Daoy (cell line): ENCODE measurements around the gene KIF1C. TPM values are rescaled to one million over a fixed set of nuclear protein-coding genes. Genes with fewer than 3 reads are reported as not detected.
"Not testable (repeated sequence)": the region's sequence is repeated elsewhere in the genome, so short reads cannot be mapped to it uniquely, and the experiment has no call there.

Source experiments
- DNase-seq: peaks from one replicate; pipeline ENCODE4 v3.0.0-alpha.2; 2015; ENCODE audit warnings: low read depth
- total RNA-seq: library from RNA; depleted of rRNA; stranded (reverse); fragments of >200 nt; shearing (Covaris generic); gene quantifications from 2 replicates; pipeline ENCODE4 v1.2.3, GENCODE V29; 2014; rRNA removed

Gene KIF1C
- total RNA-seq, 1 experiment from 2014 or later: 32.3 TPM

DNA sequence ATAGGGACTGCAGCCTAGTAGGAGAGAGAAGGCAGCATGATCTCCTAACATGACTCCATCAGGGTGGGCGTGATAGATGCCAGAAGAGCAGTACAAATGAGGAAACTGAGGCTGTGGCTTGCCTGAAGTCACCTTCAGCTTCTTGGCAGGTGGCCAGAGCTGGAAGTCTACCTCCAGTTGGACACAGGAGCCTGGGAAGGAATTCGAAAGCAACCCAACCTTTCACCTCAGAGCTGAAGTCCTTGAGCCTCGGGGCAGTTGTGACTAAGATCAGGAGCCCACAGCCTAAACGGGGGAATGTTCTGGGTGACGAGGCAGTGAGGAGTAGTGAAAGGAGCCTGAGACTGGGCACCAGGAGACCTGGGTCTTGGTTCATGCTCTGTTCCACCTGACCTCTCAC lies 46.9 kb downstream of the KIF1C start:
- DNase-seq: no peak

DNA sequence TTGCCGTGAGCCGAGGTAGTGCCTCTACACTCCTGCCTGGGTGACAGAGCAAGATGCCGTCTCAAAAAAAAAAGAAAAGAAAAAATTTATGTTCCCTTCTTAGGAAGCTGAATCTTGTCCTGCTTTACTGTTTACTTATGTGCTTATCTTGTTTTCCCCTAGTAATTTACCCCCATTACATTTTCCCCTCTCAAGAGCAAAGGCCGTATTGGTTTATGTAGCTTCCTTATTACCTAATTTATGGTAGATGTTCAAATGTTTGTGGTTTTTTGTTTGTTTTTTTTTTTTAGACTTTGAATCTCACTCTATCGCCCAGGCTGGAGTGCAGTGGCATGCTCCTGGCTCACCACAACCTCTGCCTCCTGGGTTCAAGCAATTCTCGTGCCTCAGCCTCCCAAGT lies 47.7 kb downstream of the KIF1C start:
- no peak for DNase-seq

- no peak for DNase-seq
Observed at GRCh38 chr17:5047446-5047845, 49.7 kb downstream of the KIF1C start.

DNA sequence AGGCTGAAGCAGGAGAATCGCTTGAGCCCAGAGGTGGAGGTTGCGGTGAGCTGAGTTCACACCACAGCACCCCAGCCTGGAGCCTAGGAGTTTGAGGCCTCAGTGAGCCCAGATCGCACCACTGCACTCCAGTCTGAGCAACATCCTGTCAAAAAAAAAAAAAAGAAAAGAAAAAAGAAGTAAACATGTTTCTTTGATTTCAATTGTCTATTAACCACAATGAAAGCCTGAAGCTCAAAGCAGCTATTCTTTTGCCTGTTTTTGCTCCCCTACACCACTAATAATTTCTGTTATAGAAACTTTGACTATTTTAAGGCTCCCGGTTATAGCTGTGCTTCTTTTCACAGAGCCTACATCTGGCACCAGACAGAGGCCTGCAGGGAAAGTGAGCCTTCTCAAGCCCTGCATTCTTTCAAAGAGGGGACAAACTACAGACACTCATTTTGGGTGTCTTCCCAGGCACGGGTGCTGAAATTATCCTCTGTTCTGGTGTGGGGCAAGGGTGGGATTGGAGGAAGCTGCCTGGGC lies 51.6 kb downstream of the KIF1C start:
- no peak for DNase-seq

- no peak for DNase-seq
Observed at GRCh38 chr17:5050278-5050677, 52.5 kb downstream of the KIF1C start.

DNA sequence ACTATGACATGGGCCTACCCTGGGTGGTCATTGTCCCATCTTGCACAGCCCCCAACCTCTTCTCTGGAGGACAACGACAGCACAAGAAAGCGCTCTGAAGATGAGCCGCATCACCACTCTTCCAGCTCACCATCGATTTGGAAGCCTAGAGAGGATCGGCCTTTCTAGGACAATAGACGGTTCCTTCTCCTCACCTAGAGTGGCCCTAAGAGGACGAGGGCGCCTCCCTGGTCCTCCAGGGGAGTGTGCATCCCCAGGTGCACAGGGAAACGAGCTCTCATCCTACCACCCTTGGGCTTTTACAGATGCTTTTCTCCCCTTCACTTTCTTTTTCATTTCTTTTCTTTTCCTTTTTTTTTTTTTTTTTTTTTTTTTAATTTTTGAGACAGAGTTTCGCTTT lies 57.8 kb downstream of the KIF1C start:
- no peak for DNase-seq

GRCh38 chr17:5065227-5065744 lies 67.5 kb downstream of the KIF1C start:
- DNase-seq: no peak

DNA sequence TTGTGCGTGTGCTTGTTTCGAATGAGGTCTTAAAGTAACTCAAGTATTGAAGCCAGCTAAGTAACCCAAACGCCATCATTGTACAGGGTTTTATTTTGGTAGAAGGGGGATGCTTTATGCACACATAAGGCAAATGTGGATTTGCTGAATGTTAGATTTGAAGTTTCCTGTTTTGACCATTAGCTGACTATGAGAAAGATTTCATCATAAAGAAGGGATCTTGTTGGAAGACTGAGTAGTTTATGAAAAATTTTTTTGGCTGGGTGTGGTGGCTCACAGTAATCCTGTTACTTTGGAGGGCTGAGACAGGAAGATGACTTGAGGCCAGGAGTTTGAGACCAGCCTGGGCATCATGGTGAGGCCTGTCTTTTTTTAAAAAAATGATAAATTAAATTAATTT lies 70.5 kb downstream of the KIF1C start:
- no peak for DNase-seq

- no peak for DNase-seq
Observed at GRCh38 chr17:5069724-5070123, 72.0 kb downstream of the KIF1C start.

DNA sequence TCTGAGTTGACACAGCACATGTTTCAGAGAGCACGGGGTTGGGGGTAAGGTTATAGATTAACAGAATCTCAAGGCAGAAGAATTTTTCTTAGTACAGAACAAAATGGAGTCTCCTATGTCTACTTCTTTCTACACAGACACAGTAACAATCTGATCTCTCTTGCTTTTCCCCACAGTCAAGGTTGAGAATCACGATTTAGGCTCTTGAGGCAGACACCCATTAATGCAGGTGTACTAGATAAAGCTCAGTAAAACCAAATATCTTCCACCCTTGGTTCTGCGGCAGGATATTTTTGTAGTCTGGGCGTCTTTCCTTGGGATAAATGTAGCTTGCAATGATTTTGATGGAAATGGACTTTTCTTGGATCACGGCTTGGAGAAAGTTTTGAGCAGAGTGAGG lies 77.7 kb downstream of the KIF1C start:
- DNase-seq: not testable (repeated sequence)

- not testable (repeated sequence) for DNase-seq
Observed at GRCh38 chr17:5077275-5077674, 79.5 kb downstream of the KIF1C start.

- DNase-seq: no peak
Observed at GRCh38 chr17:5077781-5078105, 80.0 kb downstream of the KIF1C start.

Other genes starting within 250 kb of the KIF1C start
- not detected in 2 replicates for gene TM4SF5, start 226.1 kb upstream of the KIF1C start, total RNA-seq
- gene VMO1, start 211.6 kb upstream of the KIF1C start, total RNA-seq: not detected in 2 replicates
- not detected in 2 replicates for gene GLTPD2, start 209.0 kb upstream of the KIF1C start, total RNA-seq
- 361 and 379 TPM in 2 replicates for gene PSMB6, start 201.8 kb upstream of the KIF1C start, total RNA-seq
- gene PLD2, start 190.8 kb upstream of the KIF1C start, total RNA-seq: 3.7 and 9.2 TPM in 2 replicates
- gene MINK1, start 164.6 kb upstream of the KIF1C start, total RNA-seq: 10.8 and 13.8 TPM in 2 replicates
- gene C17orf107, start 98.4 kb upstream of the KIF1C start, total RNA-seq: 0.17 TPM in 1 of 2 replicates, not detected in the other
- gene CHRNE, start 94.9 kb upstream of the KIF1C start, total RNA-seq: 1.1 TPM in 1 of 2 replicates, not detected in the other
- 0.23 TPM in 1 of 2 replicates, not detected in the other for gene GP1BA, start 65.7 kb upstream of the KIF1C start, total RNA-seq
- gene SLC25A11, start 57.9 kb upstream of the KIF1C start, total RNA-seq: 82.4 and 112 TPM in 2 replicates
- gene RNF167, start 57.7 kb upstream of the KIF1C start, total RNA-seq: 31.8 and 39.1 TPM in 2 replicates
- gene PFN1, start 49.4 kb upstream of the KIF1C start, total RNA-seq: 1,218 and 1,358 TPM in 2 replicates
- 1.8 and 5.2 TPM in 2 replicates for gene ENO3, start 46.8 kb upstream of the KIF1C start, total RNA-seq
- 56.3 and 93.3 TPM in 2 replicates for gene SPAG7, start 30.1 kb upstream of the KIF1C start, total RNA-seq
- 4.3 and 8.5 TPM in 2 replicates for gene CAMTA2, start 10.3 kb upstream of the KIF1C start, total RNA-seq
- 0.23 TPM in 1 of 2 replicates, not detected in the other for gene INCA1, start 428 bp upstream of the KIF1C start, total RNA-seq
- not detected in 2 replicates for gene SLC52A1, start 37.5 kb downstream of the KIF1C start, total RNA-seq
- gene ZFP3, start 80.5 kb downstream of the KIF1C start, total RNA-seq: not detected in 2 replicates
- gene ZNF232, start 113.9 kb downstream of the KIF1C start, total RNA-seq: 17.7 and 20.4 TPM in 2 replicates
- gene USP6, start 118.1 kb downstream of the KIF1C start, total RNA-seq: not detected in 2 replicates
- 4.5 and 6.5 TPM in 2 replicates for gene ZNF594, start 193.9 kb downstream of the KIF1C start, total RNA-seq
- not detected in 2 replicates for gene SCIMP, start 236.9 kb downstream of the KIF1C start, total RNA-seq